HG03571 (cell line): ENCODE measurements around the gene CNTLN.
"Not testable (repeated sequence)": the region's sequence is repeated elsewhere in the genome, so short reads cannot be mapped to it uniquely, and the experiment has no call there.

Experiments
- ATAC-seq: cut with Tn5 transposase; IDR thresholded peaks from one replicate; pipeline ENCODE4 v1.9.1; 2021; ENCODE audit not compliant: unreplicated experiment

CNTLN gene

DNA sequence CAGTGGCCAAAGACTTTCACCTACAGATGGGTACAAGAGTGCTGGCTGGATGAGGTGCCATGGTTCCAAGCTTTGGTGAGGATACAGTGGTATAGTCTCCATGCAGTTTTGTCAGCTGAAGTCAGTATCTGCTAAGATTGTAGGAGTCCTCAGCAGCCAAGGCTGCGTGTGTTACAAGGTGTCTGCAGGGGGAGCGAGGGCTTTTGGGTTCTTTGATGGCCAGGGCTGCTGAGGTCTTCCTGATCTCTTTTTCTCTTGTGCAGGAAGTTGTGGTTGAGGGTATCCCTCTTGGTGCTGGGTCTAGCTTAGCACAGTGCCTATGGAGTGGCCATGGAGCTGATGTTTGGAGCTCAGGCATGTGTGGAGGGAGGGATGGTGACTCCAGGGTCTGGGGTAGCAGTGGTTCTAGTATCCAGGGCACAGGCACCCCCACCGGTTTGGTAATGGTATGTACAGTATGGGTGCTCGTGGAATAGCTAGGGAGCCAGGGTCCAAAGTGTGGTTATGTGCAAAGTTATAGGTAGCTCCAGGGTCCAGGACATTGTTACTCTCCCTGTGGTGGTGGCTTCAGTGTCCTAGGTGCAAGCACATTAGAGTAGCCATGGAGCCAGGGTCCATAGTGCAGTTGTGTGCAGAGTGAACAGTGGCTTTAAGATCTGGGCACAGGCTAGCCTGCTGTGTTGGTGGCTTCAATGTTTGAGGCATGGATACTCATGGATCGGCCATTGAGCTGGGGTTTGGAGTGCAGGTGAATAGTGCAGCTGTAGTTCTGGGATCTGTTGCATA, 36.7 kb downstream of the CNTLN start:
- no peak for ATAC-seq

DNA sequence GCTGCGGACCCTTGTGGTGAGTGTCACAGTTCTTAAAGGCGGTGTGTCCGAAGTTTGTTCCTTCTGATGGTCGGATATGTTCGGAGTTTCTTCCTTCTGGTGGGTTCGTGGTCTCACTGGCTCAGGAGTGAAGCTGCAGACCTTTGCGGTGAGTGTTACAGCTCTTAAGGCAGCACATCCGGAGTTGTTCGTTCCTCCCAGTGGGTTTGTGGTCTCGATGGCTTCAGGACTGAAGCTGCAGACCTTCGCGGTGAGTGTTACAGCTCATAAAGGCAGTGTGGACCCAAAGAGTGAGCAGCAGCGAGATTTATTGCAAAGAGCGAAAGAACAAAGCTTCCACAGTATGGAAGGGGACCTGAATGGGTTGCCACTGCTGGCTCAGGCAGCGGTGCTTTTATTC, 42.7 kb downstream of the CNTLN start:
- ATAC-seq = not testable (repeated sequence)

DNA sequence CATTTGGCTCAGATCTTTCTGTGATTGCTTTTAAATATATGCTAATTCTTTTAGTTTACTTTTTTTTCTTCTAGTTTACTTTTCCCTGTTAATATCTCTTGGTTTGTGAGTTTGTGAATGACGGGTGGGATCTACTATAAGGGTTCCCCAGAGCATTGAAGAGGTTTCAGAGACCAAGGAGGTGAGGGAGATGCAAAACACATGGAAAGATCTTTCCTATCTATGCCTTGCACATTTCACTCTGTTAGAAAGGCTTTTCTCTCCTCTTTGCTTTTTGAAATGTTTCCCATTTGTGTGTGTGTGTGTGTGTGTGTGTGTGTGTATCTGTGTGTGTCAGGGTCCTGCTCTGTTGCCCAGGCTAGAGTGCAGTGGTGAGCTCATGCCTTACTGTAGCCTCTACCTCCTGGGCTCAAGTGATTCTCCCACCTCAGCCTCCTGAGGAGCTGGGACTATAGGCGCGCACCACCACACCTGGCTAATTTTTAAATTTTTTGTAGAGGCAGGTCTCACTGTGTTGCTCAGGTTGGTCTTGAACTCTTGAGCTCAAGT, 50.7 kb downstream of the CNTLN start:
- ATAC-seq = no peak

DNA sequence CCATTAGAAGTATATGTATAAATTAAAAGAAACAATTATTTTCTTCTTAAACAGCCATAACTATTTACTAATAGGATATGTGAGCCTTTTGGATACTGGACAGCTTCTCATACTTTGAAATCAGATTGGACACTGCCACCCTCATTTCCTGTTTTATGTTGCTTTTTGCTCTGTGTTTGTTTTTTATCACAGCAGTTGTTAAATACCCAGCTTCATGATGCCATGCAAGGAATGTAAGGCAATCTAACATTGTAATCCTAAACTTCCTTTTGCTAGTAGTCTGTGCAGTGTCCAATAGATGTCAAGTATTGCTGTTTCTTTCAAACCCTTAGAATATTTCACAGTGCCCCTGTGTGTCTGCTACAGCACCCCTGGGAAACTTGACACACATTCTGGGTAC, 56.2 kb downstream of the CNTLN start:
- ATAC-seq = no peak

DNA sequence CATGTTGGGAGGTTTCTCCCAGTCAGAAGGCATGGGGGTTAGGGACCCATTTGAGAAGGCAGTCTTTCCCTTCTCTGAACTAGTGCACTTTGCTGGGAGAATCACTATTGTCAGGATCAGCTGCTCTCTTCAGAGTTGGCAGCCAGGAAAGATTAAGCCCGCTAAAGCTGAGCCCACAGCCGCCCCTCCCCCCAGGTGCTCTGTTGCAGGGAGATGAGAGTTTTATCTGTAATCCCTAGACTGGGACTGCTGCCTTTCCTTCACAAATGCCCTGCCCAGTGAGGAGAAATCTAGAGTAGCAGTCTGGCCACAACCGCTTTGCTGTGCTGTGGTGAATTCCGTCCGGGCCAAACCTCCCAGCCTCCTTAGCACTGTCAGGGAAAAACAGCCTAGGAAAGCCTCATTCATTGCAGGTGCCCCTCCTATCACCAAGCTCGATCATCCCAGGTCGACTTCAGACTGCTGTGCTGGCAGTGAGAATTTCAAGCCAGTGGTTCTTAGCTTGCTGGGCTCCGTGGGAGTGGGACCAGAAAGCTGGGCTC, 69.8 kb downstream of the CNTLN start:
- ATAC-seq = no peak

DNA sequence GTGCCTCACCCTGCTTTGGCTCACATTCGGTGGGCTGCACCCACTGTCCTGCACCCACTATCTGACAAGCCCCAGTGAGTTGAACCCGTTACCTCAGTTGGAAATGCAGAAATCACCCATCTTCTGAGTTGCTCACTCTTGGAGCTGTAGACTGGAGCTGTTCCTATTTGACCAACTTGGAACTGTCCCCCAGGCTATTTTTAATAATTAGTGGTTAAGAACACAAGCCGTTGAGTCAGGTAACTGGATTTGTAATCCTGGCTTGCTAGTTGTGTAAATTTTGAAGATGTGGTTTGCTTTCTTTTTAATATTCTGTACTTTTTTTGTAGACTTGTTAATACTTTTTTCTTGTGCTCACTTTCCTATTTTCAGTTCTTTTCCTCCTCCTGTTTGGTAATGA, 81.2 kb downstream of the CNTLN start:
- ATAC-seq = no peak

DNA sequence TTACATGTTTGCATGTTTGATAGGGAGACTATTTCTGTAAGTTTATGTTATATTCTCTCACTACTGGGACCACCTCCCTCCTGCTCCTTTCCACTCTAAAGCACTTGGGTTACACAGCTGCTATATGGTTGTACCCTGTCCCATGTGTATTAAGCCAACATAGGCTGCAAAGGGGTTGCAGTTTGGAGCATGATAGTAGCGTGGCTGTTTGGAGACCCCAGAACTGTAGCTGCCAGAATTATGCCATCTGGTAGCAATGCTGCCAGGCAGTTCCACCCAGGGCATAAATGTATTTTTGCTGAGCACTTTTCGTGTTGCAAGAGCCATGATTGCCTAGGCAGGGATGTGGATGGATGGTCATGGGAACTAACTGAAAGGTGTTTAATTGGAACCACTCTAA, 81.8 kb downstream of the CNTLN start:
- ATAC-seq = no peak

DNA sequence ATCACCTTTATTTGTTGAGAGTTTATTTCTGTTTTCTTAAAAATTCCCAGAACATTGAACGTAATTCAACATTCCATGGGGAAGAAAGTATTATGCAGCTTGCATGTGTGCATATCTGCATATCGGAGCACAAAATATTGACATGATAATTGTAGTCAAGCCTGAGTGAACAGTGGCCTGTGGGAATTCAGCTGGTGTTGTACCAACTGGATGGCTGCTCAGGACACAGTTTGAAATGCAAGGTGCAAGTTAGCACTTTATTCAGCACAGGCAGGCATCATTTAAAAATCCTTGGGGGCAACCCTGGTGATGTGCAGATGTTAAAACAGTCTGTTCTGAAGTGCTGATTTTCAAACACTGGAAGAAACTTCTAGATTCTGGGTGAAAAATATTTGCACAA, 82.4 kb downstream of the CNTLN start:
- no peak for ATAC-seq

DNA sequence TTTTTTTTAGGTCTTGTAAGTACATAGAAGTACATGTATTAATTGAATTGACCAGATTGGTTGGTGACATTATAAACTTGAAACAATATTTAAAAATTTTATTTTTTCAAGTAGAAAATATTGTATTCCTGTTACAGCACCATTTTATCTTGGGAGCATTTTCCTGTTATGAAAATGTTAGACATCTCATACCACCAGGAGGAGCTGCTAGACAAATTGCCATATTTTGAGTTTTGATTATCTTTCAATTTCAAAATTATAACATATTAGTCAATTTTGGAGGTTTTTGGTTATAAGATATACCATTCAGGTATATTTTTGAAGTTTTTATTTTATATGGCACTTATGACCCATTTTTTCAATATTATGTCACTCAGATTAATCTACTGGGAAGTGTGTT, 84.4 kb downstream of the CNTLN start:
- no peak for ATAC-seq

DNA sequence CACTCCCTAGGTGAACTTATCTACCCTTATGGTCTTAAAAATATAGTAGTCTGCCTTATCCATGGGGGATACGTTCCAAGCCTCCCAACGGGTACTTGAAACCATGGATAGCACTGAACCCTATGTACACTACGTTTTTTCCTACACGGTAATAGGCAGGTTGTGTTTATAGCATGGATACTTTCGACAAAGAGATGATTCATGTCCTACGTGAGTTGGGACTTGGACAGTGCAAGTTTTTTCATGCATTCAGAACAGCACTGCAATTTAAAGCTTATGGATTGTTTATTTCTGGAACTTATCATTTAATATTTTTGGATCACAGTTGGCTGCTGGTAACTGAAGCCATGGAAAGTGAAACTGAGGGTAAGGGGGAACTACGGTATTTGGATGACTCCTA, 88.1 kb downstream of the CNTLN start:
- no peak for ATAC-seq

DNA sequence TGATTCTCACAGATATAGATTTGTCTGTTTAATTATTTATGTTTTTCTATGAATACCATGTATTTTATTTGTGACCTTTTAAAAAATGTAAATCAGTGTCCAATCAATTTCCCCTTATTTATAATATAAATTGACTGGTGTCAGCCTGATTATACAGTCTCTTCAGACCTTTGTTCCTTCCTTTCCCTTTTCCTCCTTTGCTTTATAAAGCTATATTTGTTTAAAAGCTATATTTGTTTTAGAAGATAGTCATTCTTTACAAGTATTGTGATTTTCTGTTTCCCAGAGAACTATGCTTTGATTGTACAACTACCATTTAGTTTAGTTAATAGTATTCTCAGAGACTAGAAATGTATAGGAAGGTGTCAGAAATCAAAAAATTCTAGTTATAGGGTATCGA, 90.6 kb downstream of the CNTLN start:
- ATAC-seq = no peak

DNA sequence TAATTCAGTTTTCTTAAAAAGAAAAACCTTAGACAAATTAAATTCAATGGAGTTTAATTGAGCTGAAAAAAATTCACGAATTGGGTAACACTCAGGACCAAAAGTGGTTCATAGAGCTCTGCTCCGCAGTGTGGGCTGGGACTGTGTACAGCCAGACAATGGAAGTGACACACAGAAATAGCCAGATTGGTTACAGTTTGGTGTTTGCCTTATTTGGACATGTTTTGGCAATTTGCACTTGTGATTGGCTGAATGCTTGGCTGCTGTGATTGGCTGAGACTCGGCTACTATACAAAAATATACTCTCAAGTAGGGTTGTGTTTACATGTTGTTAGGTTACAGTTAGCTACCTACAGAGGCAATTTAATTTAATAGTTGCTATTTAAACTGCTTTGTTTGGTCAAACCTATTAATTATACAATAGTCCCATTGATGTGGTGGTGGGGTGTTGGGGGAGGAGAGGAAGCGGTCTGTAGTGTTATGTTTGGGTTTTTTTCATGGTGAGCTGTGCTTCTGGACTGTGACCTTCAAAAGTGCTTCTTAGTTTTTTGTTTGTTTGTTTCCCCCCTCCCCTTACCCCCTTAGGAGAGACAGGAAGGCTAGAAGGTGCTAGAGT, 95.2 kb downstream of the CNTLN start:
- no peak for ATAC-seq

DNA sequence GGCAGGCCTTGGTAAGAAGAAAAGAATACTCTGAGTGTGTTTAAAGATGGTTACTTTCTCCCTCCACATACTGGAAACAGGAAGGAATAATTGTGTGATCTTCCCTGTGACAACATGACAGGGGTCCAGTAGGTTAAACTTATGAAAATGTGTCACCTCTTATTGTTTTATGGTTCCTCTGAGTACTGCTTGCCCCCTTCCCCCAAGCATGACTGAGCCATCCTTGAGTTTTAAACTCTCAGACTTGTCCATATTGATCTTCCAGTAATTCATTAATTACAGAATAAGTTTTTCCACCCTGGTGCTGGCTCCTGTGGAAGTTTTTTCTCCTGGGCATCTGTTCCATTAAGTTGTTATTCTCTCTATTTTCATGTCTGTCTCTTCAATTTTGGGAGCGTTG, 95.8 kb downstream of the CNTLN start:
- no peak for ATAC-seq

DNA sequence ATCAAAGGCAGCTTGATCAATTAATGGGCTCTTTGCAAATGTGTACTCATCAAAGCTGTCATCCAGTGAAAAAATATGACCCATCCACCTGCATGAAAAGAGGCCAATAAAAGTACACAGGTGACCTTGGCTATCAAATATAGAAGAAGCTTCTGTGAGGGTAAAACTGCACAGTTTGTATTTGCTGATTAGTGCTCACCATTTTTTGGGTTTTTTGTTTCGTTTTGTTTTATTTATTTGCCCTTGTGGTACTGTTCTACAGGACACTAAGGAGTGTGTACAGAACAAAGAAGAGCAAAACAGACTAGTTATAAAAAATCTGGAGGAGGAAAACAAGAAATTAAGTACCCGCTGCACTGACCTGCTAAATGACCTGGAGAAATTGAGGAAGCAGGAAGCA, 101.3 kb downstream of the CNTLN start:
- ATAC-seq = no peak

DNA sequence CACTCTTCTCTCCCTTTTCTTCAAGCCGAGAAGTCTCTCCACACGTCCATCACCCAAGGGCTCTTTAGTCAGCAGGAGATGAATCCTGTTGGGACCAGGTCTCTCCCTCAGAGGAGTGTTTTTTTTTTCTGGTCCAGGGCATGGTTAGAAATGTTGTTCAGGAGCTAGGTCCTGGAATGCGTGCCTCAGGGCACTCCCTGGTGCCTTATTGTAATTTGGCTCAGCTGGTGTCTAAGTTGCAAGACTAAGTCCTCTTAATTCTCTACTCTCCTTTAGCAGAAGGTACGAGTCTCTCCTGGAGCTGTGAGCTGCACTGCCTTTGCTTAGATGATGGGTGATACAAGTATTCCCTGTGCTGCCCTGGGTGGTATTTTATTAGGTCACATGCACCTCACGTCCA, 111.9 kb downstream of the CNTLN start:
- ATAC-seq = no peak

DNA sequence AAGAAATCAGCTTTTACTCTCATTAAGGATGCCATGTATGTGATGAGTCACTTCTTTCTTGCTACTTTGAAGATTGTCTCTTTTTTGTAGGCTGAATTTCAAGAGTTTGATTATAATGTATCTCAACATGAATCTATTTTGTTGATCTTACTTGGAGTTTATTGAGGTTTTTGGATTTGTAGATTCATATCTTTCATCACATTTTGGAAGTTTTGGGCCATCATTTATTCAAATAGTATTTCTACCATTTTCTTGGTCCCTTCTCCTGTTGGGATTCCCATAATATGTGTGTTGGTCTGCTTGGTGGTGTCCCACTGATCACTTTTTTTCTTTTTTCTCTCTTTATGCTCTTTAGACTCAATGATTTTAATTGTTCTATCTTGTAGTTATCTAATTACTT, 116.3 kb downstream of the CNTLN start:
- no peak for ATAC-seq

DNA sequence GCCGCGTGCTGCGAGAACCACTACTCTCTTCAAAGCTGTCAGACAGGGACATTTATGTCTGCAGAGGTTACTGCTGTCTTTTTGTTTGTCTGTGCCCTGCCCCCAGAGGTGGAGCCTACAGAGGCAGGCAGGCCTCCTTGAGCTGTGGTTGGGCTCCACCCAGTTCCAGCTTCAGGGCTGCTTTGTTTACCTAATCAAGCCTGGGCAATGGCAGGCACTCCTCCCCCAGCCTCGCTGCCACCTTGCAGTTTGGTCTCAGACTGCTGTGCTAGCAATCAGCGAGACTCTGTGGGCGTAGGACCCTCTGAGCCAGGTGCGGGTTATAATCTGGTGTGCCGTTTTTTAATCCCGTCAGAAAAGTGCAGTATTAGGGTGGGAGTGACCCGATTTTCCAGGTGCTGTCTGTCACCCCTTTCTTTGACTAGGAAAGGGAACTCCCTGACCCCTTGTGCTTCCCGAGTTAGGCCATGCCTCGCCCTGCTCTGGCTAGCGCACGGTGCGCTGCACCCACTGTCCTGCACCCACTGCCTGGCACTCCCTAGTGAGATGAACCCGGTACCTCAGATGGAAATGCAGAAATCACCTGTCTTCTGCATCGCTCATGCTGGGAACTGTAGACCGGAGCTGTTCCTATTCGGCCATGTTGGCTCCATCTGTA, 133.8 kb downstream of the CNTLN start:
- not testable (repeated sequence) for ATAC-seq

DNA sequence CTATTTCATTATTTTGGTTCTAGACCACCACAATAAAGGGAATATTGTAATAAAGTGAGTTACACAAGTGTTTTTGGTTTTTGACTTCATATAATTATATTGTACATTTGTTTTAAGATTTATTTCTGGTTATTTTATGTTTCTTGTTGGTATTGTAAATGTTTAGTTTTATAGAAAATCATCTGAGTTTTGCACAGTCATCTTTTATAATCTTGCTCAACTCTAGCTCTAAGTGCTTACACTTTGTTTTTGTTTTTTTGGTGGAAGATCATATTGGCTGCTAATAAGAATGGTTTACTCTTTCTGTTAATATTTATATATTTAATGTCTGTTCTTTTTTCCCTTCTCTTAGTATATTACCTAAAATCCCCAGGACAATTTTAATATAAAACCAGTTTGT, 135.0 kb downstream of the CNTLN start:
- no peak for ATAC-seq

DNA sequence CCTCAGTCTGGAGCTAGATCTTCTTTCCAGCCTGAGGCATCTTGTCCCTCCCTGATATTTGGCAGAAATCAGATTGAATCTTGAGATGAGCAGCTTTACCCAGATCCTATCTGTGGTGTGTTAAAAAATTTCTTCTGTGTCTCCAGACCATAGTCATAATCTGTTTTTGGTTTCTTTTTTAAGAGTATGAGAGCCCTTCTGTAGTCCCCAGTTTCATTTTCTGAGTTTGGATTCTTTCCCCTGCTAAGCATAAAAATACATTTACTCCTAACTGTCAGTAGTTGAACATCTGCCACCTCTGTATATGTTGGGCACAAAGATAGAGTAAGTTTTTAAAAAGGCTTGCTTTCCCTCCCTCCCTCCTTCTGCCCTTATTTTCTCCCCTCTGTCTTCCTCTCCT, 137.7 kb downstream of the CNTLN start:
- ATAC-seq = no peak

DNA sequence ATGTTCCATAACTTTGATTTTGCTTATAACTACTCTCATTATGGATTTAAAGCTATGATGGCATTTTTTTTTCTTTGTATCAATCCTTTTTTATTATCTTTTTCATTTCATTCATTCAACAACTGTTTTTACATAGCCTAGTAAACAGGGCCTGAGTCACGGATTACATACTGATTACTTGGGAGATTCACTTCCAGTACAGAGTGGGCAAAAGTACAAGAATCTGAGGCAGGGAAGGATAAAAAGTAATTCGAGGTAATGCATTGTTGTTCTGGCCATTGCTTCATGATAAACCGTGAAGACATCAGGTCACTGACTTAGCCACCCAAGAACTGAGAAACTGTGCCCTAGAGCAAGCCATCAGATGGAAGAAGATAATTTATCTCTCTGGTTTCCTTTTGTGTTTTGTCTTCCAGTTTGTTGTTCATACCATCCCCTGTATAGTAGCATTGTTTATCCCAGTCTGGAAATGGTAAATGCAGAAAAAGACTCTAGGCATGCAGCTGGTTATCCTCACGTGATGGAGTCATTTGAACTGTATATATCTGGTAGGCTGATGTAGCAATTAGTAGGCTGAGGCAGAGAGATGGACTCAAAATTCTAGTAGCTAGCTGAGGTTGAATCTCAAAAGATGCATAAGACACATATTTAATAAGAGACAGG, 145.6 kb downstream of the CNTLN start:
- ATAC-seq = no peak

DNA sequence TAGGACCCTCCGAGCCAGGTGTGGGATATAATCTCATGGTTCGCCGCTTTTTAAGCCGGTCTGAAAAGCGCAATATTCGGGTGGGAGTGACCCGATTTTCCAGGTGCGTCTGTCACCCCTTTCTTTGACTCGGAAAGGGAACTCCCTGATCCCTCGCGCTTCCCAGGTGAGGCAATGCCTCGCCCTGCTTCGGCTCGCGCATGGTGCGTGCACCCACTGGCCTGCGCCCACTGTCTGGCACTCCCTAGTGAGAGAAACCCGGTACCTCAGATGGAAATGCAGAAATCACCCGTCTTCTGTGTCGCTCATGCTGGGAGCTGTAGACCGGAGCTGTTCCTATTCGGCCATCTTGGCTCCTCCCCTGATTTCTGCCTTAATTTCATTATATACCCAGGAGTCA, 155.8 kb downstream of the CNTLN start:
- not testable (repeated sequence) for ATAC-seq
